Smooth muscle cell (in vitro differentiated cells): Measurements from ENCODE around the gene NCKAP5. TPM values are rescaled to one million over a fixed set of nuclear protein-coding genes. Genes with fewer than 3 reads are reported as not detected.

Experiments used
- DNase-seq: peaks from one replicate; lab custom pipeline; 2025; ENCODE audit not compliant: unreplicated experiment; lab: John Stamatoyannopoulos, UW
- H2AFZ ChIP-seq: fragments of 200-600 bp; sonication (generic); 2 replicates; pipeline ENCODE4 v1.6.0; 2016; ENCODE audit warnings: antibody characterized with exemption, low read depth, mild to moderate bottlenecking
- H3F3A ChIP-seq: fragments of 200-600 bp; sonication (generic); 2 replicates; pipeline ENCODE4 v1.6.0; 2017; ENCODE audit warnings: antibody characterized with exemption, low read depth
- H3K27ac ChIP-seq: fragments of 200-600 bp; sonication (generic); 2 replicates; pipeline ENCODE4 v1.5.1; 2016; ENCODE audit warnings: low read depth, mild to moderate bottlenecking
- H3K27me3 ChIP-seq: fragments of 200-600 bp; sonication (generic); 2 replicates; pipeline ENCODE4 v1.6.1; 2016; ENCODE audit warnings: low read depth, mild to moderate bottlenecking
- H3K36me3 ChIP-seq: fragments of 200-600 bp; sonication (generic); 2 replicates; pipeline ENCODE4 v1.5.1; 2016; ENCODE audit warnings: low read depth
- H3K4me1 ChIP-seq: fragments of 200-600 bp; sonication (generic); 2 replicates; pipeline ENCODE4 v1.5.1; 2016; ENCODE audit warnings: low read depth
- H3K4me2 ChIP-seq: fragments of 200-600 bp; sonication (generic); 2 replicates; pipeline ENCODE4 v1.6.0; 2016; ENCODE audit warnings: mild to moderate bottlenecking
- H3K4me3 ChIP-seq: fragments of 200-600 bp; sonication (generic); 2 replicates; pipeline ENCODE4 v1.5.1; 2016; ENCODE audit warnings: mild to moderate bottlenecking
- H3K79me2 ChIP-seq: fragments of 200-600 bp; sonication (generic); 2 replicates; pipeline ENCODE4 v1.6.0; 2016; ENCODE audit warnings: low read depth, mild to moderate bottlenecking
- H3K9ac ChIP-seq: fragments of 200-600 bp; sonication (generic); 2 replicates; pipeline ENCODE4 v1.6.0; 2016; ENCODE audit warnings: low read depth
- H3K9me3 ChIP-seq: fragments of 200-600 bp; sonication (generic); replicated peaks from 2 replicates; pipeline ENCODE4 v1.5.1; 2016; ENCODE audit warnings: low read depth
- H4K20me1 ChIP-seq: fragments of 200-600 bp; sonication (generic); 2 replicates; pipeline ENCODE4 v1.6.0; 2016; ENCODE audit warnings: low read depth
- WGBS: methylation state at CpG from one replicate; pipeline ENCODE4 v1.1.7; 2016; ENCODE audit warnings: low lambda C conversion rate; 5-methylcytosine and 5-hydroxymethylcytosine counted together
- polyA plus RNA-seq: library from polyadenylated mRNA; unstranded; fragments of >200 nt; fragmentation: Nextera tagmentation; extraction: Ambion mirVana; gene quantifications from 2 replicates; pipeline ENCODE4 v1.2.1, GENCODE V29; 2016
- total RNA-seq: library from RNA; depleted of rRNA; stranded (reverse); fragments of >200 nt; gene quantifications from 2 replicates; pipeline ENCODE4 v1.2.3, GENCODE V29; 2014
- TF ChIP-seq, protein P1 (sequence below): fragments of 200-600 bp; sonication (generic); IDR thresholded peaks from 2 replicates; pipeline ENCODE4 v1.5.1; 2017; ENCODE audit warnings: borderline replicate concordance, mild to moderate bottlenecking, antibody characterized with exemption; ENCODE audit not compliant: insufficient read depth, poor library complexity, severe bottlenecking

The NCKAP5 gene
- total and polyA plus RNA-seq, 2 experiments from 2014 or later = 4.6 to 9.5 TPM

DNA sequence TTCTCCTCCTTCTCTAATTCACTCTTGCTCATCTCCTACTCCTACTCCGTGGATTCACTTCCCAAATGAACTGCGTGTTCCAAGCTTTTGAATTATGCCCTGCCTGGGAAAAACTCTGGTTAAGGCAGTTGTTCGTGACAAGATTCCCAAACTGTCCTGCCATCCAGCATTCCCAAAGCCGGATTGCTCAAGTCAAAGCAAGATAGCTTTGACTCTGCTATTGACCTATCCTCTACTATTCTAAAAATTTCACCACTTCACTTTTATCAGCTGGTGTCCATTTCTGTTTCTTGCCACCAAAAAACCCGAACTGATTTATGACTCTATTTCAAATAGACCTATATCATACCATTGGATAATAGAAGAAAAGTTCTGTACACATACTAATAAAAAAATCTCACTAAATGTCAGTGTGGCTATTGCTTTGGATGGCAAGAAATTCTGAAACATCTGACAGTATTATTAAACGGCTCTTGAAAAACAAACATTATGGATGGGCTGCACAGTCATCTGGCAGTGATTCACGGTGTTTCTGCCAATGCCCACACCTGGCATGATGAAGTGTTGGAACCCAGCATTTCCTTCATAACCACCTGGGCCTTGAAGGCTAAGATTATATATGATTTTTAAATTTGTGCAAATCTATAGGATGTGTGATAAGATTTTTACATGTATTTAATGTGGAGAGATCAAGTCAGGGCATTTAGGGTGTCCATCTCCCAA is 87.4 kb downstream of the NCKAP5 start:
- Histone ChIP-seq H3K79me2 (no peaks in the 10 kb centered on the region), H4K20me1 (no peaks in the 10 kb centered on the region), H3K4me3 (no peak overlapping the region), H3K4me1 (no peaks in the 10 kb centered on the region), H3F3A (no peaks in the 10 kb centered on the region), H3K9ac (no peak overlapping the region), H3K27me3 (no peaks in the 10 kb centered on the region), H3K9me3 (no peaks in the 10 kb centered on the region), H3K36me3 (no peaks in the 10 kb centered on the region), H2AFZ (no peak overlapping the region), H3K27ac (no peak overlapping the region), H3K4me2 (no peak overlapping the region)
- WGBS = 88% methylated on average over 7 of the region's 7 CpGs
- DNase-seq = no peak
- TF ChIP-seq, protein P1, sequence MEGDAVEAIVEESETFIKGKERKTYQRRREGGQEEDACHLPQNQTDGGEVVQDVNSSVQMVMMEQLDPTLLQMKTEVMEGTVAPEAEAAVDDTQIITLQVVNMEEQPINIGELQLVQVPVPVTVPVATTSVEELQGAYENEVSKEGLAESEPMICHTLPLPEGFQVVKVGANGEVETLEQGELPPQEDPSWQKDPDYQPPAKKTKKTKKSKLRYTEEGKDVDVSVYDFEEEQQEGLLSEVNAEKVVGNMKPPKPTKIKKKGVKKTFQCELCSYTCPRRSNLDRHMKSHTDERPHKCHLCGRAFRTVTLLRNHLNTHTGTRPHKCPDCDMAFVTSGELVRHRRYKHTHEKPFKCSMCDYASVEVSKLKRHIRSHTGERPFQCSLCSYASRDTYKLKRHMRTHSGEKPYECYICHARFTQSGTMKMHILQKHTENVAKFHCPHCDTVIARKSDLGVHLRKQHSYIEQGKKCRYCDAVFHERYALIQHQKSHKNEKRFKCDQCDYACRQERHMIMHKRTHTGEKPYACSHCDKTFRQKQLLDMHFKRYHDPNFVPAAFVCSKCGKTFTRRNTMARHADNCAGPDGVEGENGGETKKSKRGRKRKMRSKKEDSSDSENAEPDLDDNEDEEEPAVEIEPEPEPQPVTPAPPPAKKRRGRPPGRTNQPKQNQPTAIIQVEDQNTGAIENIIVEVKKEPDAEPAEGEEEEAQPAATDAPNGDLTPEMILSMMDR = no peak

DNA sequence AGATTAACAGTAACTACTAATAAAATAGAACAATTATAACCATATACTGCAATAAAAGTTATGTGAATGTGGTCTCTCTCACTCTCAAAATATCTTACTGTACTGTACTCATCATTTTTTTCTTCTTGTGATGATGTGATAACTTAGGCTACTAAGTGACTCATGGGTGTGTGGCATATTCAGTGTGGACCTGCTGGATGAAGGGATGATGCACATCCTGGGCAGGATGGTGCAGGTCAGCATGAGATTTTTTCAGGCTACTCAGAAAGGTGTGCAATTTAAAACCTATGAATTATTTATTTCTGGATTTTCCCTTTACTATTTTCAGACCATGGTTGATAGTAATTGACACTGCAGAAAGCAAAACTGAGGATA is 90.7 kb downstream of the NCKAP5 start:
- Histone ChIP-seq H3F3A (no peaks in the 10 kb centered on the region), H3K4me2 (no peak overlapping the region)
- no peak for DNase-seq

DNA sequence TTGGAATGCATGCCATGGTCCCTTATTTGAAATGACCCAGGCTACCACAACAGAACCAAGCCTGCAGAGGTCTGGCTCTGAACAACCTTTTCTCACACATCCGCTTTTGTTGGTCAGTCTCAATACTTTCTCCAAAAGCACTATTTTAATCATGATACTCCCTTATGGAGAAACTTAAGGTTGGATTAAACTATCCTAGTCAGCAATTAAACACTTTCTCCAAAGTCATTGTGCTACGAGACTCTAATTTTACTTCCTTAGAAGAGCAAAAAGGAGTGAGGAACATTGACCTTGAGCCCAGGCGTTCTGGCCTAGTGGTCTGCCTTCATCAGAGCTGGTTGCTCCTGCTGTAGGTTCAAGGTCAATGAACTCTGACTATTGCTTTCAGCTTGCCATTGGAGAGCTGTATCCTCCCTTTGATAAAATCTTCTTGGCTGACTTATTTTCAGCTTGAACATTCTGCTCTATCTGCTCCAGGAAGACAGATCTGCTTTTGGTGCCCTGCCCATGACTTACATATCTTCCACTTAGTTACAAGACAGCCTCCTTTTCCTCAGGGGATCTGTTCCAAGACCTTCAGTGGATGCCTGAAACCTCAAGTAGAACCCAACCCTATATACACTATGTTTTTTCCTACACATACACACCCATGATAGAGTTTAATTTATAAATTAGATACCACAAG is 91.2 kb downstream of the NCKAP5 start:
- Histone ChIP-seq H3K36me3 (no peaks in the 10 kb centered on the region), H3F3A (no peaks in the 10 kb centered on the region), H3K27me3 (no peaks in the 10 kb centered on the region), H3K79me2 (no peaks in the 10 kb centered on the region), H2AFZ (no peak overlapping the region), H3K27ac (no peak overlapping the region), H4K20me1 (no peaks in the 10 kb centered on the region), H3K4me1 (no peaks in the 10 kb centered on the region), H3K9ac (no peak overlapping the region), H3K4me3 (no peak overlapping the region), H3K9me3 (no peaks in the 10 kb centered on the region), H3K4me2 (no peak overlapping the region)
- 95% methylated on average over 3 of the region's 3 CpGs for WGBS
- TF ChIP-seq, protein P1 = no peak
- DNase-seq = no peak

More for the DNA sequence above, 90.7 kb downstream of the NCKAP5 start:
- Histone ChIP-seq H3K9ac (no peak overlapping the region), H3K4me3 (no peak overlapping the region), H4K20me1 (no peaks in the 10 kb centered on the region), H3K79me2 (no peaks in the 10 kb centered on the region), H3K27ac (no peak overlapping the region), H3K36me3 (no peaks in the 10 kb centered on the region), H3K9me3 (no peaks in the 10 kb centered on the region), H3K27me3 (no peaks in the 10 kb centered on the region), H2AFZ (no peak overlapping the region), H3K4me1 (no peaks in the 10 kb centered on the region)
- TF ChIP-seq, protein P1 = no peak
